ENCODE measurements around the gene PPP4R2. TPM values are rescaled to one million over a fixed set of nuclear protein-coding genes. Genes with fewer than 3 reads are reported as not detected.

Gene PPP4R2
- total and polyA plus RNA-seq, 2 donors (not counting 3 experiments of a cell fraction or from before 2014, with no cell fraction given): 6.5 to 74.4 TPM

DNA sequence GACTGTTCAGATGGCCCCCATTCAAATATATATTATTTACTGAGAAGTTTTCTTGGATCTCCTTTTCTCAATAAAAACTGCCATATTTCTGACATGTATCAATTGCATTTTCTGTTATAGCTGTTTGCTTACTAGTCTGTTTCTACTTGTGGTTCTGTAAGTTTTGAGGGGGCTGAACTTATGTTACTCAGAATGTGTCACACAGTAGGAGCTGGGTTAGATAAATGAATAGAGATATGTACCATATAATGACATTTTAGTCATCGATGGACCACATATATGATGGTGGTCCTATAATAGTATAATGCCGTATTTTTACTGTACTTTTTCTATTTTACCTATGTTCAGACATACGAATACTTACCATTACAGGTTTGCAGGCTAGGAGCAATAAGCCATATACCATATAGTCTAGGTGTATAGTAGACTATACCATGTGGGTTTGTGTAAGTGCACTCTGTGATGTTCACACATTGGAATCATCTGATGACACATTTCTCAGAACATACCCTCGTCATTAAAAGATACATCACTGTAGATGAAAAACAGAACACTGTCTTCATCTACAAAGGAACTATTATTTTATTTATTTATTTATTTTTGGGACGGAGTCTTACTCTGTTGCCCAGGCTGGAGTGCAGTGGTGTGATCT lies 22.3 kb downstream of the PPP4R2 start:
- ChIA-PET POLR2A (no interaction called here), CTCF (interaction anchor here (1.4 kb wide), 1 partner anchor 10 kb away, joined by 3 read pairs; no protein-coding TSS in a partner anchor)
- dilution Hi-C loops (cut with MboI; ENCODE audit: extremely low pct_ligation_motif_present, low sequenced_read_pairs): no loop called here
- BruUV-seq (replicated peaks): no TSS peak
- no peak overlapping the region for H3K9ac ChIP-seq (replicated peaks; ENCODE audit: extremely low read depth, insufficient read depth, low read length)
- H3K27ac ChIP-seq (ENCODE audit: insufficient read depth, low read depth, low read length): no peak overlapping the region
- DNase-seq (ENCODE audit: low read depth, low spot score) (no peak), FAIRE-seq (no peak)
- no peaks in the 10 kb centered on the region for H3K9me3 ChIP-seq (replicated peaks; ENCODE audit: control insufficient read depth, insufficient read depth, low read length)
- H3K4me3 ChIP-seq (replicated peaks in 1 of 3; ENCODE audit: insufficient read depth in 1 of 3, low read depth in 1 of 3, low read length in 3 of 3): no peak overlapping the region
- H4K20me1 ChIP-seq (replicated peaks; ENCODE audit: control insufficient read depth, extremely low read depth, insufficient read depth, low read length): peaks cover 31% of the 10 kb centered on the region
- no peaks in the 10 kb centered on the region for H3K27me3 ChIP-seq (ENCODE audit: control insufficient read depth in 2 of 2, insufficient read depth in 2 of 2, low read length in 2 of 2)
- H2AFZ ChIP-seq (ENCODE audit: low read depth, low read length): no peak overlapping the region
- TF ChIP-seq POLR2A (IDR thresholded peaks at IDR 0.05; ENCODE audit: low read depth, low read length): no peak
- TF ChIP-seq MYC (IDR thresholded peaks at IDR 0.05; ENCODE audit: low read depth, low read length): no peak
- no peak for TF ChIP-seq EZH2 (IDR thresholded peaks at IDR 0.05; ENCODE audit: borderline replicate concordance, low read depth, low read length, severe bottlenecking)
- TF ChIP-seq, protein P1, sequence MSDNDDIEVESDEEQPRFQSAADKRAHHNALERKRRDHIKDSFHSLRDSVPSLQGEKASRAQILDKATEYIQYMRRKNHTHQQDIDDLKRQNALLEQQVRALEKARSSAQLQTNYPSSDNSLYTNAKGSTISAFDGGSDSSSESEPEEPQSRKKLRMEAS (IDR thresholded peaks at IDR 0.05; ENCODE audit: insufficient read depth, insufficient read length): no peak
- no peak for TF ChIP-seq POLR2AphosphoS5 (IDR thresholded peaks at IDR 0.05; ENCODE audit: insufficient read depth, low read depth, low read length)
- TF ChIP-seq GATA2 (IDR thresholded peaks at IDR 0.05; ENCODE audit: insufficient read depth, insufficient read length, low read depth, low read length): no peak
- TF ChIP-seq, protein P2, sequence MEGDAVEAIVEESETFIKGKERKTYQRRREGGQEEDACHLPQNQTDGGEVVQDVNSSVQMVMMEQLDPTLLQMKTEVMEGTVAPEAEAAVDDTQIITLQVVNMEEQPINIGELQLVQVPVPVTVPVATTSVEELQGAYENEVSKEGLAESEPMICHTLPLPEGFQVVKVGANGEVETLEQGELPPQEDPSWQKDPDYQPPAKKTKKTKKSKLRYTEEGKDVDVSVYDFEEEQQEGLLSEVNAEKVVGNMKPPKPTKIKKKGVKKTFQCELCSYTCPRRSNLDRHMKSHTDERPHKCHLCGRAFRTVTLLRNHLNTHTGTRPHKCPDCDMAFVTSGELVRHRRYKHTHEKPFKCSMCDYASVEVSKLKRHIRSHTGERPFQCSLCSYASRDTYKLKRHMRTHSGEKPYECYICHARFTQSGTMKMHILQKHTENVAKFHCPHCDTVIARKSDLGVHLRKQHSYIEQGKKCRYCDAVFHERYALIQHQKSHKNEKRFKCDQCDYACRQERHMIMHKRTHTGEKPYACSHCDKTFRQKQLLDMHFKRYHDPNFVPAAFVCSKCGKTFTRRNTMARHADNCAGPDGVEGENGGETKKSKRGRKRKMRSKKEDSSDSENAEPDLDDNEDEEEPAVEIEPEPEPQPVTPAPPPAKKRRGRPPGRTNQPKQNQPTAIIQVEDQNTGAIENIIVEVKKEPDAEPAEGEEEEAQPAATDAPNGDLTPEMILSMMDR (IDR thresholded peaks at IDR 0.05; ENCODE audit: extremely low read depth in 1 of 2, insufficient read depth in 1 of 2, low read depth in 1 of 2, low read length in 2 of 2): no peak
- TF ChIP-seq JUN (IDR thresholded peaks at IDR 0.05; ENCODE audit: borderline replicate concordance, insufficient read depth, insufficient read length, low read depth): no peak
- TF ChIP-seq FOS (IDR thresholded peaks at IDR 0.05; ENCODE audit: borderline replicate concordance, insufficient read depth, low read length): no peak
- H3K9me1 ChIP-seq (replicated peaks; ENCODE audit: control insufficient read depth, extremely low read depth, insufficient read depth, low read length): no peaks in the 10 kb centered on the region
- no peak overlapping the region for H3K4me2 ChIP-seq (ENCODE audit: insufficient read depth, low read length)
- intact Hi-C loops (cut with micrococcal nuclease): loop anchor here (2.0 kb wide), 1 partner anchor 20 kb away; no protein-coding TSS in a partner anchor
- peaks cover 99% of the 10 kb centered on the region for H3K79me2 ChIP-seq (ENCODE audit: control insufficient read depth, insufficient read depth, low read length)
- H3K4me1 ChIP-seq (ENCODE audit: control insufficient read depth, extremely low read depth, insufficient read depth, low read length): no peaks in the 10 kb centered on the region
- no peaks in the 10 kb centered on the region for H3K36me3 ChIP-seq (ENCODE audit: control insufficient read depth in 2 of 2, extremely low read depth in 1 of 2, insufficient read depth in 2 of 2, low read length in 2 of 2)

Data from endothelial cell of umbilical vein (primary cell).